K562 (cell line): Measurements from ENCODE around the gene ATP6V1G1. TPM values are rescaled to one million over a fixed set of nuclear protein-coding genes. Genes with fewer than 3 reads are reported as not detected.

ENCODE experiments used
- ATAC-seq: fragments of 200-7000 bp; cut with Tn5 transposase; 3 replicates; pipeline ENCODE4 v1.9.1; 2020; ENCODE audit warnings: moderate library complexity
- Bru-seq: library from RNA; stranded (reverse); fragments of 400-500 nt; gene quantifications from one replicate; lab custom pipeline; 2021; lab: Mats Ljungman, UMichigan
- BruChase-seq, 2 experiments: library from RNA; stranded (reverse); fragments of 400-500 nt; gene quantifications; one replicate each; lab custom pipeline; 2021; lab: Mats Ljungman, UMichigan
- BruUV-seq: library from RNA; stranded (reverse); fragments of 400-500 nt; replicated peaks from 2 replicates; lab custom pipeline; 2021; lab: Mats Ljungman, UMichigan
- CTCF ChIA-PET: fragments of 300-600 bp; formaldehyde crosslinking; extraction: SDS; loops from one replicate; lab custom pipeline; 2021; ENCODE audit warnings: low intra/inter-chr PET ratio; lab: Yijun Ruan, JAX
- POLR2A ChIA-PET: fragments of 300-600, 350-650 bp; sonication (Branson Sonifier 250); formaldehyde crosslinking; extraction: SDS; loops from one replicate; lab custom pipeline; 2021; ENCODE audit warnings: antibody characterized with exemption, inconsistent platforms; lab: Yijun Ruan, JAX
- DNase-seq, 4 experiments: peaks; one replicate each; pipeline versions ENCODE4 v3.0.0 to v3.0.0-alpha.2; 2011 to 2018; ENCODE audit warnings: low spot score in 3 of 4, mixed read lengths in 3 of 4; ENCODE audit errors: extremely low read depth in 1 of 4
- FAIRE-seq: peaks from 2 replicates; lab custom pipeline; 2011; peaks lifted over from hg19 to GRCh38; lab: Jason Lieb, UNC
- H2AFZ ChIP-seq: 2 replicates; pipeline ENCODE4 v1.6.0; 2011; ENCODE audit warnings: low read depth, low read length, control low read depth, inconsistent platforms
- H3K27ac ChIP-seq: fragments of 200-600 bp; 3 replicates; pipeline ENCODE4 v1.8.0; 2011; ENCODE audit warnings: low read depth, mild to moderate bottlenecking, control low read depth, inconsistent platforms, low read length, moderate library complexity, mixed read lengths; ENCODE audit errors: extremely low read depth
- H3K27me3 ChIP-seq, 2 experiments: fragments of 300-600 bp in 1 of 2; 2 replicates in 1 of 2; 3 replicates in 1 of 2; pipeline versions ENCODE4 v1.6.0 to v1.8.0; 2011; ENCODE audit warnings: inconsistent platforms in 2 of 2, low read length in 2 of 2, mild to moderate bottlenecking in 1 of 2, mixed read lengths in 1 of 2, moderate library complexity in 1 of 2; ENCODE audit not compliant: control insufficient read depth in 2 of 2, insufficient read depth in 2 of 2
- H3K36me3 ChIP-seq: fragments of 300-600 bp; 3 replicates; pipeline ENCODE4 v1.8.0; 2011; ENCODE audit warnings: mild to moderate bottlenecking, low read length, inconsistent platforms; ENCODE audit not compliant: control insufficient read depth, insufficient read depth
- H3K4me1 ChIP-seq, 2 experiments: fragments of 200-600 bp in 1 of 2; replicated peaks in 1 of 2; 2 replicates in 1 of 2; 3 replicates in 1 of 2; pipeline versions ENCODE4 v1.5.1 to v1.8.0; 2011; ENCODE audit warnings: inconsistent platforms in 2 of 2, low read length in 2 of 2, mild to moderate bottlenecking in 1 of 2, mixed read lengths in 1 of 2, moderate library complexity in 1 of 2; ENCODE audit not compliant: control insufficient read depth in 2 of 2, insufficient read depth in 2 of 2
- H3K4me2 ChIP-seq: 2 replicates; pipeline ENCODE4 v1.6.1; 2011; ENCODE audit warnings: low read length, control low read depth, inconsistent platforms, mixed read lengths; ENCODE audit not compliant: insufficient read depth
- H3K4me3 ChIP-seq: fragments of 200-600 bp; sonication (generic), shearing (Covaris generic); 2 replicates; pipeline ENCODE4 v1.5.1; 2016; ENCODE audit warnings: control low read depth, inconsistent platforms
- H3K79me2 ChIP-seq: fragments of 200-600 bp; 3 replicates; pipeline ENCODE4 v1.8.0; 2011; ENCODE audit warnings: low read length, inconsistent platforms; ENCODE audit not compliant: control insufficient read depth, insufficient read depth
- H3K9ac ChIP-seq, 2 experiments: 2 replicates each; pipeline versions ENCODE4 v1.6.0 to v1.6.1; 2011; ENCODE audit warnings: low read depth in 2 of 2, low read length in 2 of 2, control low read depth in 1 of 2, inconsistent platforms in 1 of 2, mild to moderate bottlenecking in 1 of 2, mixed read lengths in 1 of 2; ENCODE audit not compliant: insufficient read depth in 1 of 2
- H3K9me1 ChIP-seq: one replicate; pipeline ENCODE4 v1.6.0; 2011; ENCODE audit warnings: inconsistent platforms, mild to moderate bottlenecking, low read length, moderate library complexity; ENCODE audit not compliant: control insufficient read depth, insufficient read depth
- H3K9me3 ChIP-seq: replicated peaks from 2 replicates; pipeline ENCODE4 v1.5.1; 2011; ENCODE audit warnings: low read depth, low read length, inconsistent platforms; ENCODE audit not compliant: control insufficient read depth, insufficient read depth
- H4K20me1 ChIP-seq: replicated peaks from 2 replicates; pipeline ENCODE4 v1.6.1; 2011; ENCODE audit warnings: low read length, inconsistent platforms, mixed read lengths; ENCODE audit not compliant: control insufficient read depth, insufficient read depth
- BHLHE40 ChIP-seq: IDR thresholded peaks from 2 replicates; pipeline ENCODE4 v1.6.1; 2011; ENCODE audit warnings: low read length, improper control_type of control experiment
- BRD9 ChIP-seq: fragments of 450-650 bp; IDR thresholded peaks from 2 replicates; pipeline ENCODE4 v1.6.1; 2018; ENCODE audit warnings: low read depth; ENCODE audit not compliant: partially characterized antibody
- CREB3L1 ChIP-seq: fragments of 450-650 bp; IDR thresholded peaks from 2 replicates; pipeline ENCODE4 v1.6.1; 2014; ENCODE audit warnings: low read depth, mild to moderate bottlenecking, moderate library complexity, borderline replicate concordance
- FUS ChIP-seq: fragments of 200-400 bp; formaldehyde crosslinking; optimal IDR thresholded peaks from 2 replicates; pipeline ENCODE3; 2017; ENCODE audit warnings: low read depth, low read length
- HMGXB4 ChIP-seq: sonication (generic); formaldehyde crosslinking; IDR thresholded peaks from 2 replicates; pipeline ENCODE4 v1.8.1; 2023; ENCODE audit warnings: mild to moderate bottlenecking, missing genetic modification reagents
- NR2C1 ChIP-seq, 2 experiments: fragments of 450-650 bp; IDR thresholded peaks; 2 replicates each; pipeline ENCODE4 v1.6.1; 2017; ENCODE audit warnings: mild to moderate bottlenecking in 2 of 2, antibody characterized with exemption in 1 of 2, inconsistent platforms in 1 of 2, missing compliant biosample characterization in 1 of 2, missing genetic modification characterization in 1 of 2
- TAF15 ChIP-seq: fragments of 200-400 bp; formaldehyde crosslinking; IDR thresholded peaks from 2 replicates; pipeline ENCODE4 v1.6.1; 2017; ENCODE audit warnings: mild to moderate bottlenecking, low read depth, low read length, moderate library complexity
- ZNF639 ChIP-seq, 2 experiments: fragments of 200-800 bp in 1 of 2; sonication (Bioruptor generic) in 1 of 2; sonication (generic) in 1 of 2; formaldehyde crosslinking in 1 of 2; IDR thresholded peaks in 1 of 2; conservative IDR thresholded peaks in 1 of 2; 2 replicates each; pipeline versions ENCODE4 v1.5.0 to v1.6.1; 2016 to 2020; ENCODE audit warnings: missing compliant biosample characterization in 1 of 2, missing genetic modification characterization in 1 of 2, missing genetic modification reagents in 1 of 2
- WGBS: fragments of 100-300 bp; shearing (Covaris generic); methylation state at CpG from one replicate; pipeline ENCODE4 v1.1.6; 2016; ENCODE audit warnings: low coverage, mixed read lengths; ENCODE audit not compliant: insufficient coverage; ENCODE audit errors: missing lambda C conversion rate; 5-methylcytosine and 5-hydroxymethylcytosine counted together
- in situ Hi-C: fragments of 300-500 bp; cut with MboI; formaldehyde crosslinking; loops from 4 replicates; pipeline ENCODE4 v1.15.0; 2018; ENCODE audit warnings: inconsistent platforms, mixed read lengths
- intact Hi-C: fragments of 100-400 bp; cut with micrococcal nuclease; formaldehyde crosslinking; loops from 2 replicates; pipeline ENCODE4 v1.14.2; 2022
- long read RNA-seq, 3 experiments: library from polyadenylated mRNA in 2 of 3; library from RNA in 1 of 3; unstranded in 2 of 3; stranded (forward) in 1 of 3; transcript quantifications; one replicate each; pipeline ENCODE4 v2.0.0, GENCODE V29; 2019 to 2022
- polyA minus RNA-seq, 3 experiments: library from RNA; depleted of rRNA, polyadenylated mRNA; stranded (reverse); fragments of >200 nt; gene quantifications; 2 replicates each; pipeline ENCODE4 v1.2.3, GENCODE V29; 2011
- polyA plus RNA-seq, 8 experiments: library from polyadenylated mRNA; depleted of rRNA in 4 of 8; stranded (reverse) in 5 of 8; unstranded in 3 of 8; fragments of >200 nt; fragmentation: Nextera tagmentation in 2 of 8; fragmentation: Illumina TruSeq in 1 of 8; extraction: Ambion mirVana in 2 of 8; extraction: Trizol in 1 of 8; gene quantifications; 2 replicates each; pipeline versions ENCODE4 v1.2.1 to v1.2.3, GENCODE V29; 2011 to 2014; ENCODE audit warnings: inconsistent platforms in 1 of 8, missing spikeins in 1 of 8
- total RNA-seq, 7 experiments: library from RNA; depleted of rRNA in 6 of 7; stranded (reverse); fragments of >200 nt in 6 of 7; fragmentation: Illumina TruSeq in 2 of 7; extraction: Trizol in 2 of 7; gene quantifications; 2 replicates each; pipeline versions ENCODE4 v1.2.1 to v1.2.3, GENCODE V29; 2011 to 2021; ENCODE audit warnings: low replicate concordance in 1 of 7

Gene ATP6V1G1
- 17.1 and 17.3 TPM in 2 replicates for total RNA-seq (2011; cell fraction: chromatin; rRNA removed; ENCODE audit: low replicate concordance)
- total RNA-seq (2011; cell fraction: nucleolus; rRNA removed) = 25.5 and 28.2 TPM in 2 replicates
- total RNA-seq (2011; cell fraction: nucleoplasm; rRNA removed) = 26.2 and 31.3 TPM in 2 replicates
- total RNA-seq (2014; rRNA removed) (153 and 194 TPM in 2 replicates), total RNA-seq (2014; rRNA removed; fragmentation: Illumina TruSeq; extraction: Trizol) (136 and 150 TPM in 2 replicates), total RNA-seq (2015; rRNA removed; fragmentation: Illumina TruSeq; extraction: Trizol) (151 and 163 TPM in 2 replicates), total RNA-seq (2021) (88.4 and 89.9 TPM in 2 replicates), polyA plus RNA-seq (2011; rRNA removed) (132 and 162 TPM in 2 replicates), polyA plus RNA-seq (2014; fragmentation: Illumina TruSeq; extraction: Trizol) (168 and 193 TPM in 2 replicates), polyA plus RNA-seq (2014; fragmentation: Nextera tagmentation; extraction: Ambion mirVana) (100 to 1,000 TPM; 396 to 492 TPM), polyA plus RNA-seq (2014; rRNA removed) (178 and 199 TPM in 2 replicates), polyA minus RNA-seq (2011; rRNA and poly(A)+ RNA removed) (50.7 and 52.0 TPM in 2 replicates), Bru-seq, nascent RNA (percentile 92 among the genes with signal in this experiment), BruChase-seq, experiment 1, labeled RNA remaining after a 2-hour chase (percentile 92 among the genes with signal in this experiment), BruChase-seq, experiment 2, labeled RNA remaining after a 6-hour chase (percentile 93 among the genes with signal in this experiment)
- 52.4 and 86.8 TPM in 2 replicates for polyA plus RNA-seq (2011; cell fraction: cytosol; rRNA removed)
- 28.2 and 43.9 TPM in 2 replicates for polyA plus RNA-seq (2011; cell fraction: nucleus; rRNA removed)
- 129 and 131 TPM in 2 replicates for polyA plus RNA-seq (2012)
- 24.8 and 31.6 TPM in 2 replicates for polyA minus RNA-seq (2011; cell fraction: cytosol; rRNA and poly(A)+ RNA removed)
- polyA minus RNA-seq (2011; cell fraction: nucleus; rRNA and poly(A)+ RNA removed) = 15.2 and 23.8 TPM in 2 replicates
- long read RNA-seq, experiment 1, transcript ATP6V1G1-201 (3 exons, 1,080 nt) = major isoform, 287 of 304 reads
- long read RNA-seq, experiment 1, partial matches to known transcripts = 2 of 304 reads
- long read RNA-seq, experiment 1, other reads (novel, unspliced or antisense) = 15 of 304 reads
- long read RNA-seq, experiment 2, transcript ATP6V1G1-201 (3 exons, 1,080 nt) = major isoform, 51 of 106 reads
- long read RNA-seq, experiment 2, partial matches to known transcripts = 53 of 106 reads
- long read RNA-seq, experiment 2, other reads (novel, unspliced or antisense) = 2 of 106 reads
- long read RNA-seq, experiment 3, transcript ATP6V1G1-201 (3 exons, 1,080 nt) = major isoform, 137 of 143 reads
- long read RNA-seq, experiment 3, partial matches to known transcripts = 1 of 143 reads
- long read RNA-seq, experiment 3, other reads (novel, unspliced or antisense) = 5 of 143 reads

- Histone ChIP-seq H3K9ac (peak within 1 kb of the TSS; percentile 97), H3K4me3 (peak within 1 kb of the TSS; percentile 71), H2AFZ (peak within 1 kb of the TSS; percentile 96), H4K20me1 (peaks cover 7% of the 10 kb centered on the region), H3K27me3 (no peaks in the 10 kb centered on the region), H3K9me1 (peaks cover 4% of the 10 kb centered on the region), H3K9me3 (no peaks in the 10 kb centered on the region), H3K79me2 (peaks cover 52% of the 10 kb centered on the region), H3K27ac (peak within 1 kb of the TSS; percentile 89), H3K4me2 (peak within 1 kb of the TSS; percentile 98), H3K36me3 (peaks cover 26% of the 10 kb centered on the region), H3K4me1 (peaks cover 3 to 11% of the 10 kb centered on the region in 2 experiments; a peak in 4 of 5 replicates)
- FAIRE-seq (peak; percentile 94), ATAC-seq (peak; percentile 98), DNase-seq (peak; percentile 94 to 99 (median 96))
- POLR2A ChIA-PET = interaction anchor here (0.5 to 1.4 kb wide), 14 partner anchors 10 to 198 kb away, joined by 3 to 12 read pairs (median 4); no protein-coding TSS in a partner anchor
- 2% methylated on average over 50 of the region's 52 CpGs for WGBS
- CTCF ChIA-PET = no interaction called here
- intact Hi-C loops = loop anchor here (1.0 to 2.0 kb wide), 2 partner anchors 24 to 29 kb away; partner anchors contain the start of gene TMEM268
- in situ Hi-C loops = no loop called here
- BruUV-seq = no TSS peak
- TF ChIP-seq HMGXB4 (CRISPR knock-in tag) (peak; percentile 79), TAF15 (no peak), NR2C1 (IDR thresholded peaks at IDR 0.05) (peak; percentile 78; the same call in 1 of the 2 replicates), NR2C1 (tag; IDR thresholded peaks at IDR 0.05) (no peak), ZNF639 (CRISPR knock-in tag; conservative IDR thresholded peaks at IDR 0.05 in 1 of 2, IDR thresholded peaks at IDR 0.05 in 1 of 2) (peak; percentile 22 to 73; a peak in 3 of 4 replicates), FUS (no peak), BRD9 (peak; percentile 46), BHLHE40 (peak; percentile 94), CREB3L1 (peak; percentile 95)
Observed at GRCh38 chr9:114587345-114588202, at the start of gene ATP6V1G1. ATP6V1G1 (plus strand) TSS chr9:114587769; CDS start chr9:114587839, 70 bp downstream.
